GM23248 (cell line): Measurements from ENCODE around the gene TBKBP1.

Experiments used
- EZH2 ChIP-seq: fragments of 200-600 bp; sonication (generic); IDR thresholded peaks from 2 replicates; pipeline ENCODE4 v1.6.1; 2018; ENCODE audit warnings: antibody characterized with exemption, mild to moderate bottlenecking; ENCODE audit not compliant: insufficient read depth, poor library complexity, severe bottlenecking
- EZH2phosphoT487 ChIP-seq: fragments of 200-600 bp; sonication (generic); IDR thresholded peaks from 2 replicates; pipeline ENCODE4 v1.6.1; 2018; ENCODE audit warnings: antibody characterized with exemption, moderate library complexity, mild to moderate bottlenecking, low read depth; ENCODE audit not compliant: insufficient read depth

- TF ChIP-seq EZH2phosphoT487 = no peak
- no peak for TF ChIP-seq EZH2
Measured at GRCh38 chr17:47725446-47726111, 31.6 kb downstream of the TBKBP1 start.
